ENCODE results near the gene LUC7L2.
"Not testable (repeated sequence)": the region's sequence is repeated elsewhere in the genome, so short reads cannot be mapped to it uniquely, and the experiment has no call there.

LUC7L2 gene, protein sequence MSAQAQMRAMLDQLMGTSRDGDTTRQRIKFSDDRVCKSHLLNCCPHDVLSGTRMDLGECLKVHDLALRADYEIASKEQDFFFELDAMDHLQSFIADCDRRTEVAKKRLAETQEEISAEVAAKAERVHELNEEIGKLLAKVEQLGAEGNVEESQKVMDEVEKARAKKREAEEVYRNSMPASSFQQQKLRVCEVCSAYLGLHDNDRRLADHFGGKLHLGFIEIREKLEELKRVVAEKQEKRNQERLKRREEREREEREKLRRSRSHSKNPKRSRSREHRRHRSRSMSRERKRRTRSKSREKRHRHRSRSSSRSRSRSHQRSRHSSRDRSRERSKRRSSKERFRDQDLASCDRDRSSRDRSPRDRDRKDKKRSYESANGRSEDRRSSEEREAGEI

DNA sequence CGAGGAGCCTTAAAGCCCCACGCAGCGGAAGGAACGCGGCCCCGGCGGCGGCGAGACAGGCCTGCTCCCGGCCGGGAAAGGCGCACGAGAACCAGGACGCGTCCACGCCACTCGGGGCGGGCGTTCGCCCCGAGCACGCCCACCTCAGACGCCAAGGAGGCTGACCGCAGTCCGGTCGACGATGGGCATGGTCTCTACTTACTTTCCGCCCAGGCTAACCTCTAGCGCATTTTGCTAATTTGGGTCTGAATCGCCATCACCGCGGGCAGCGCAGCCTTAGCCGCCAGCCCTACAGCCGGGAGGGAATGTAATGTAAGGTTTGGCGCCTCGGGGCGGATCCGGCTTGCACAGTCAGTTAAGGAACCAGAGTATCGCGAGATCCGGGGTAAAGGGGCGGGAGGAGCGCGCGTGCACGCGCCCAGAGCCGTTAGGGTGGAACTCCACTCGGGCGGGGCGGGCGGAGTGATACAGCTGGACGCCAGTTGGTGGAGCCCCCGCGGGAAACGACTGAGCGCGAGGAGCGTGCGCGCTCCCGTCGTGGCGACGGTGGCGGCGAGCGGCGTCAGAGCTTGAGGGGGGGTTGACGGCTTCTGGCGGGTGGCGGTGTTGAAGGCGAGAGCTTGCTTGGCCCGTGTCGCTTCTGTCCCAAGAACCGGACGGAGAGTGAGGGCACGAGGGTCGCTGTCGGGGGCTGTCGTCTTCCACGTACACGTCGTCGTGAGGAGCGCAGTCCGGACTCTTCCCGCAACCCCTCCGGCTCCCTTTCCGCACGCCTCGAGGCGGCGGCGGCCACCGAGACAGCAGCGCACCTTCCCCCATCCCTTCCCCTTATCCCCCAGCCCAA lies at the start of gene LUC7L2:
Gene LUC7L2, plus strand, starts transcription at position 529 of the 844 bp plus-strand sequence. CDS start 368 bp downstream, outside the sequence.
- peak; percentile 96 to 98 for DNase-seq

DNA sequence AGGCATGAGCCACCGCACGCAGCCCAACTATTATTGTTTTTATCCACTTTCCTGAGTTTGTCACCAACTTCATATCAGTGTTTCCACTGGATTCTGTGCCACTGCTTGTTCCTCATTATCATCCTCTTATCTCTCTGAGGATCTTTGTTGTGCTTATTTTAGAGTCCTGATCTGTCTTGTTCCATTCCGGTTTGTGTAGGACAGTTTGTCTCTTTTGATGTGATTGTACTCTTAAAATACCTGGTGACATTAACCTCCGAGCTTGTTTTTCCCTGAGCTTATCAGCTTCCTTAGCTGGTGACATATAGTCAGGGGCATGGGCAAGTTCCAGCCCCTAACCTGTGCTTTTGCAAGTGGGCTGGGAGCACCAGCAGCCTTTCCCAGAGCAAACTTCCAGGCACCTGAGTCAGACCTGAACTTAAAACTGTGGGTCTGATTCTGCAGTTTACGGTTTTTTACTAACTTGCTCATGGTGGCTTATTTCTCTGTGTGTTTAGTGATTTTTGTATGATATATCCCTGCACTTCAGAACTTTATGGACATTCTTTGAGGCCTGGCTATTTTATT lies 41.7 kb upstream of the LUC7L2 start:
- peak in 1 of 2 experiments; percentile 3 for DNase-seq

DNA sequence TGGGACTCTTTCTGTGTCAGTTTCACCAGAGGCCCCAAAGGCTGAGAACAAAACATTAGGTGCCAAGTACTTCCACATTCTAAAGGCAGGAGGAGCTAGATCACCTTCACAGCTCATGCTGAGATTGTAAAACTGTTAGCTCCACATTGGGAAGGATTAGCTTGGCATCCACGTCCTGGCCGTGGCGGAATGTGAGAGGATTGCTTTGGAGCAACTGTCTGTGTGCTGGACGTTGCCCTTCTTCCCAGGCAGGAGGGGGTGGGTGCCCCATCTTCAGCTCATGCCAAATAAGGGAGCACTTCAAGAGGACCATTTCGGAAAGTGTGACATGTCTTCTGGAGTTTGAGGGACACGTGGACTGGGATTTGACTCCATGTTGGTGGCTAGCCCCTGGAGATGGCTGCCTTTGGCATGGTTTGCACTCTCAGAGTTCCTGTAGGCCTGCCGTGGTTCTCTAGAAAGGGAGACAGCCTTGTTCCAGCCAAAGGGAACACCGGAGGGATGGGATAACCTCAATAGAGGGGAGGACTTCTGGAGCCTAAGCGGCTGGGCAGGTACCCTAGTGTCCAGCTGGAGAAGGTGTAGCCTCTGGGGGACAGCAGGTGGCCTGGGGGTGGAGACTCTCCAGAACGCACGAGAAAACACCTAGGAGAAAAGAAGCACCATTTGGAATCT lies 38.5 kb upstream of the LUC7L2 start:
- DNase-seq: peak; percentile 21 to 49

DNA sequence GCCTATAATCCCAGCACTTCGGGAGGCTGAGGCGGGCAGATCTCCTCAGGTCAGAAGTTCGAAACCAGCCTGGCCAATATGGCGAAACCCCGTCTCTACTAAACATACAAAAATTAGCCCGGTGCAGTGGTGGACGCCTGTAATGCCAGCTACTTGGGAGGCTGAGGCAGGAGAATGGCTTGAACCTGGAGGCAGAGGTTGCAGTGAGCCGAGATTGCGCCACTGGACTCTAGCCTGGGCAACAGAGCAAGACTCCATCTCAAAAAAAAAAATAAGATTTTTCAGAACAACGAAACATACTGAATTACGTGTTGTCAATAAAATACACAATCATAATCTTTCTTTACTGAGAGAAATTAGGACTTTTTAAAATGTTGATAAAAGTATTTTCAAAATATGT lies 35.0 kb upstream of the LUC7L2 start:
- DNase-seq: not testable (repeated sequence)

DNA sequence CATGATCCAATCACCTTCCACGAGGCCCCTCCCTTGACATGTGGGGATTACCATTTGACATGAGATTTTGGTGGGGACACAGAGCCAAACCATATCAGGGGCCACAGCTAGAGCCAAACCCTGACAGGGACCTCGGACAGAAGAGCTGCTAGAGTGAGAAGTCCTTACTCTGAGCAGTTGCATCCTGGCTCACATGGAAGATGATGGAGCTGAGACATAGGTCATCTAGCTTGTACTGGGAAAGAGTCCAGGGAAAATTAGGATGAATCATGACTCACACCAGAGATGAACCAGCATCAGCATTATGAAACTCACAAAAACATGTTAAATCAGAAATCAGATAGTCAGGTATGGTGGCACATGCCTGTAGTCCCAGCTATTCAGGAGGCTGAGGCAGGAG lies 31.3 kb upstream of the LUC7L2 start:
- DNase-seq: no peak

DNA sequence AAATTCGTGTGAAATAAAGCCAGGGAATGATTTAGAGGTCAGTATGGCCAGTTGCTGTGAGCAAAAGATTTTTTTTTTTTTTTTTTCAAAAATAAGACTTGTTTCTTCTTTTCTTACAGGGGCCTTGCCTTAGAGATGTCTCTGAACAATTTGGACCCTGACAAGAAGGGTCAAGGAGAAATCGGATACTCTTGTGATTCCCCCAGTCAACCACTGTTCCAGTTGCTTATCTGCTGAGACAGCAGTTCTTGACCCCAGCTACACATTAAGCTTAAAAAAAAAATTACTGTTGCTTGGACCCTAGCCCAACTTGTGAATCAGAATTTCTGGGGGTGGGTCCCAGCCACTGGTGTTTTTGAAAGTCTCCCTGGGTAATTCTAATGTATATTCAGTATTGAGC lies 30.6 kb upstream of the LUC7L2 start:
- DNase-seq: no peak

DNA sequence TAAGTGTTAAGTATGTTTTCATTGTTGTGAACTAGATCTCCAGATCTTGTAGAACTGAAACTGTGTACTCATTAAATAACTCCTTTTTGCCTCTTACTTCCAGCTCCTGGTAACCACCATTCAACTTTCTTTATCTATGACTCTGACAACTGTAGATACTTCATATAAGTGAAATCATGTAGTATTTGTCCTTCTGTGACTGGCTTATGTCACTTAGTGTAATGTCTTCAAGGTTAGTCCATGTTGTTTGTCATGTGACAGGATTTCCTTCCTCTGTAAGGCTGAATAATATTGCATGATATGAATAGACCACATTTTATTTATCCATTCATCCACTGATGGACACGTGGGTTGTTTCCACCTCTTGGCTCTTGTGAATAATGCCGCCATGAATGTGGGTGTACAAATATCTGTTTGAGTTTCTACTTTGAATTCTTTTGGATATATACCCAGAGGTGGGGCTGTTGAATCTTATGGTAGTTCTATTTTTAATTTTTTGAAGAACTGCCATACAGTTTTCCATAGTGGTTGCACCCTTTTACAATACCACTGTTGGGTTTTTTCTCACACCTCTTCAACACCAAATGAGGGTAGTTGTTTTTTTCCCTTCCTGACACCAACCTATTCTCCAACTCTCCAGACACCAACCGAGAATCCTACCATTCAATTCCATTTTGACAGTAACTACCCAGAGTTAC lies 29.2 kb upstream of the LUC7L2 start:
- DNase-seq: no peak

DNA sequence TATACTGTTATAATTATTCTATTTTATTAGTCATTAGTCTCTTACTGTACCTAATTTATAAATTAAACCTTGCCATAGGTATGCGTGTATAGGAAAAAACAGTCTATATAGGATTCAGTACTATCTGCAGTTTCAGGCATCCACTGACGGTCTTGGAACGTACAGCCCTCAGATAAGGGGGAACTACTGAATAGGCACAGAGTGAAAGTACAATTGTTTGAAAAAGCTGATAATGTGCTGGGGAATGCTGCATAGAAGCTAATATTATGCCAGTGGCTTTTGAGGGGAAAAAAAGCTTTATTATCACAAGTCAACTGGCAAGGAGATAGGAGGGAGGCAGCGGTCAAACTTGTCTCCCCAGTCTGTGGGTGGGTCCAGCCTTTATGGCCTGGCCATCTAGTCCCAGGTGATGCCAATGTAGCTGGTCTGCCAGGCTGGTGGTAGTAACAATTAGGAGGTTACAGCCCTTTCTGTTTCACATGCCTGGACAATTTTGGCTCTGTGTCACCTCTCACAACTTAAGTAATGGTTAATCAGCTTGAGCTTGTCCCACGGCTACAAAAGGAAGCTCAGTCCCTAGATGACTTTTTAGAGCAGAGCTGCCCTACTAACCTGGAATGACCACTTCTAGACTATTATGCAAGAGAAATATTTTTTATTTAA lies 26.9 kb upstream of the LUC7L2 start:
- DNase-seq: no peak

DNA sequence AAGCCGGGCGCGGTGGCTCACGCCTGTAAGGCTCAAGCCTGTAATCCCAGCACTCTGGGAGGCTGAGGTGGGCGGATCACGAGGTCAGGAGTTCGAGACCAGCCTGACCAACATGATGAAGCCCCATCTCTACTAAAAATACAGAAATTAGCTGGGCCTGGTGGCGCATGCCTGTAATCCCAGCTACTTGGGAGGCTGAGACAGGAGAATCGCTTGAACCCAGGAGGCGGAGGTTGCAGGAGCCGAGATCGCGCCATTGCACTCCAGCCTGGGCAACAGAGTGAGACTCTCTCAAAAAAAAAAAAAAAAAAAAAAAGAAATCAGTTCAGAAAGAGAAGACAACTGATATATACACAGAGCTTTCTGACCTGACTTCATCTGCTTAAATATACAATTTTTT lies 26.3 kb upstream of the LUC7L2 start:
- not testable (repeated sequence) for DNase-seq

DNA sequence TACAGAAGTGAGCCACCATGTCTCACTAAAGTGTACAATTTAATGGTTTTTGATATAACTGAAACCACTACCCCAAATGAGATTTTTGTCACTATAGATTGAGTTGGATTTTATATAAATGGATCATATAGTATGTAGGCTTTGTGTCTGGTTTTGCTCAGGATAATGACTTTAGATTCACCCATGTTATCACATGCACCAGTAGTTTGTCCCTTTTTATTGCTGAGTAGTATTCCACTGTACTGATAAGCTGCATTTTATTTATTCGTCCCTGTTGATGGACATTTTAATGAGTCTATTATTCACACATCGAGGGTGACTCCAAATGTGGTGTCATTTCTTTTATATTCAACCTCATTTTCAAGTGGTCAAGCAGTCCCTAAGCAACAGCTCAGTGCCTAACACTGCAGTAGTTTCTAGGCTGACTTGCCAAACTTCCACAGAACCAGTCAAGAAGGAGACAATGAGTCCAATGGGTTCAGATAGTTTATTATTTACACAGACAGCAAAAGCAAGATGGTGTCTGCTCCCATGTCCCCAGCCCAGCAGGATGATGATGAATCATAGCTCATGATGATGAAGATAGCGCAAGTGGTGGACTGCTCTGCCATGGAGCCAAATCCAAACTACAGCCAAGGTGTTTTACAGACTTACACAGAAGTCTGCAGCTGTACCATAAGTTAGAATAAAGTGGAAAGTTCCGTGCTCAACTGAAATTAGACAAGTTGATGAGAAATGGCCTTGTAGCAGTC lies 25.1 kb upstream of the LUC7L2 start:
- no peak for DNase-seq

DNA sequence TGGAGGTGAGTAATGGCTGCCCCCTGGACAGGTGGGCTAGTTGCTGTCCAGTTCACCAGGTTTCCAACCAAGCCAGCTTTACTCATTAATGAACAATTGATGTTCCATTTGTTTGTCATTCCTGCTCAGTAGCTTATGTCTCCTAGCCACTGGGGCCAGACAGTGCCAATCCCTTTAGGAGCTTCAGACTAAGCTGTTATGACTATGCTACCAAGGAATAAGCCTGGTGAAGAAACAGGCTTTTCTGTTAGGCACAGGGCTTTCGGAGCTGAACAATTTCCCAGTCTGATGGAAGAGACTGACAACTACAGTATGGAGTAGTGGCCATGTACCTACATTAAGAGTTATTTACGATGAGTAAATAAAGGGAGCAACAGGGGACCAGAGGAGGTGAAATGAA lies 20.7 kb upstream of the LUC7L2 start:
- no peak for DNase-seq

DNA sequence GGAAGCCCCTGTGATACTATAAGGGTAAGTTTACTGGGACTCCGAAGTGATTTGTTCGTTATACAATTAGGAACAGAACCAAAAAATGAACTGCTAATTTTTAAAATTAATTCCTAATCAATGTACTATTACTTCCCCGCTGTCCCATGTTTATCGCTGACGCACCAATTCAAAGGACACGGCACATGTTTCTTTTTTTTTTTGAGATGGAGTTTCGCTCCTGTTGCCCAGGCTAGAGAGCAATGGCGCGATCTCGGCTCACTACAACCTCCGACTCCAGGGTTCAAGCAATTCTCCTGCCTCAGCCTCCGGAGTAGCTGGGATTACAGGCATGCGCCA lies 20.0 kb upstream of the LUC7L2 start:
- DNase-seq: no peak

DNA sequence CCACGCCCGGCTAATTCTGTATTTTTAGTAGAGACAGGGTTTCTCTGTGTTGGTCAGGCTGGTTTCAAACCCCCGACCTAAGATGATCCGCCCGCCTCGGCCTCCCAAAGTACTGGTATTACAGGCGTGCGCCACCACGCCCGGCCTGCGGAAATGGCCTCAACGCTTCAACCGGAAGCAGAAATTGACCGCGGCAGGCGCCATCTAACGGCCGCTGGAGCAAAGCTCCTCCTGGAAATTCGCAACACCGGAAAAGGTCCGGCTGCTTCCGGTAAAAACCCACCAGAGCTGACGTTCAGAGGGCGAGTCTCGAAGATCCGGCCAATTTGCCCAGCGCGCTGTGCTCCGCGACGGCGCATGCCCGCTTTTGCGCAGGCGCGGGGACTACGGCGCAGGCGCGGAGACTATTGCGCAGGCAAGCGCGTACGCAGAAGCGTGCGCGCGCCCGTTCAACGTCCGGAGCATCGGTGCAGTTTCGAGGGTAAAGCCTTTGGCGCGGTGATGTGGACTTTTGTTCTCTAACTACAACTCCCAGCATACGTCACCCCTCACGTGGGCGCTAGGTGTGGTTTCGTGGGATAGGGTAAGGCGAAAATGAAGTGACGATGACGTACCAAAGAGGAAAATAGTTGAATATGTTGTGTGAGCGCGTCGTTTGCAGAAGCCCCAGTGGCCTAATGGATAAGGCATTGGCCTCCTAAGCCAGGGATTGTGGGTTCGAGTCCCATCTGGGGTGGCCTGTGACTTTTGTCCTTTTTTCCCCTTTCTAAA lies 19.5 kb upstream of the LUC7L2 start:
- DNase-seq: peak; percentile 98 to 100

DNA sequence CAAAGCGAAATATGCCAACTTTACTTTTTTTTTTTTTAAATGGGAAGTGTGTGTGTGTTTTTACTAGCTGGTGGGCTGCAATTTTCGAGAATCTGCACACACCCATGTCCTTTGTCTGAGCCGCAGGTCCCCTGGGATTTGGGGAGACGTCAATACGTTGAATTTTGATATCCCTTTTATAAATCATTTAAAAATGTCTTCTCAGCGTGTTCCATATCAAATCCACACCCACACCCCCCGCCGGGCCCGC lies 19.0 kb upstream of the LUC7L2 start:
- no peak for DNase-seq

DNA sequence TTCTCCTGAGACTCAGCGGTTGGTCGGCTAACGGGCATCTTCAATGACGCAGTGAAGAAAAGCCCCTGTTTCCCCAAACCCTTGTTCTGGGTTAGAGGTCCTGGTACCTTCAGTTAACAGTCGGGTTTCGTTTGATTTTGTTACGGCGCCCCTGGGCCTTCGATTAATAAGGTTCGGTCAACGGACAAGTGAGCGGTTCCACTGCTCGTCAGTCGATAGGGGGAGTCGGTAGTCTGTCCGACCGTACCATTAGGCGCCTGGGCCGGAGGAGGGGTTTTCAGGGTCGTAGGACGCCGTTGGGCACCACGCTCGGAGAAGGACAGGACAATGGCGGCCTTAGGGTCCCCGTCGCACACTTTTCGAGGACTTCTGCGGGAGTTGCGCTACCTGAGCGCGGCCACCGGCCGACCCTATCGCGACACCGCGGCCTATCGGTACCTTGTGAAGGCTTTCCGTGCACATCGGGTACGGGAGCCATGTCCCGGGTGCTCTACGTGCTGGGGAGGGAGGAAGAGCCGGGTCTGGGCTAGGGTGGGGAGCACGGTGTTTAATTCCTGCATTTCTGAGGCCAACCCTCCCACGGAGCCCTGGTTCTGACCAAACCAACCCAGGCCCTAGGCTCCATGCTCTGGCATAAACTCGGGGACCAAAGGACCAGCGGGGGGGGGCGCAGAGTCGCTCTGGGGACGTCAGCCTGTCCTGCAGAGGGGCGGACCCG lies 18.5 kb upstream of the LUC7L2 start, which contains the start of gene FMC1:
Gene FMC1, plus strand, starts transcription at position 280 of the 718 bp plus-strand sequence. Its CDS starts 48 bp downstream, at position 328.
- DNase-seq: peak; percentile 89 to 92

DNA sequence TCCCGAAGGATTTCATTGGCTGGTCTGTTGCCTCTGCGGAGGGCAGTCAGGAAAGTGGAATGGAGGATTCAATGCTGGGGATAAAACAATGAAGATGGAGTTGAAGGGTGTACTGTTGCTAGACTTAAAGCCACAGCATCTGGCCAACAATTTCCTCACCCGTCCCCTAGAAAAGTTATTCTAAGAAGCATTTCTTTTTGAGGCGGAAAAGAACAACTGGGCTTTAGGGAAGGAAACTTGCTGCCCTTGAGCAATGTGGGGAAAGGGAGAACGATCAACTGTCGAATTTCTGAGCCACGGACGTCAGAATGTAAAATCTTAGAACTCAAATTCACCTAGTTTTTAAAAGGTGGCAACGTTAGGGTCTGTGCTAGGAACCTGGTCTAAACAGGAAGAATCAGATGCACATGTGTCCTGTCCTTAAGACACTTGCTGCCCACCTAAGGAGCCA lies 17.9 kb upstream of the LUC7L2 start:
- peak in 1 of 2 experiments; percentile 94 for DNase-seq

DNA sequence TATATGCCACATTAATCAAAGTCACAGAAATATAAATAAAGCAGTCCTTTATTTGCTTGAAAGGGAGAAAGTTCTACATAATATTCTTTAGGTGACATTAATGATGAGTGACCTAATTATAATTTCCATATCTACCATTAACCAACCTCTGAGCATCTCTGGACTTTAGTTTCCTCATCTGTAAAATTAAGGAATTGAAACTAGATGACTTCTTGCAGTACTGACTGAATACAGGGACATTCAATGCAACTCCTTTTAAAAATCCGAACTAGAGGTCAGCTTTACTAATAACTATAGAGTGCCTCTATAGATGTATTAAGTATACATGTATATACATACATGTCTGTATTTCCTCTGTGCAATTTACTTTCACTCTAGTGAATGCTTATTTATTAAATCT lies 14.7 kb upstream of the LUC7L2 start:
- DNase-seq: no peak

DNA sequence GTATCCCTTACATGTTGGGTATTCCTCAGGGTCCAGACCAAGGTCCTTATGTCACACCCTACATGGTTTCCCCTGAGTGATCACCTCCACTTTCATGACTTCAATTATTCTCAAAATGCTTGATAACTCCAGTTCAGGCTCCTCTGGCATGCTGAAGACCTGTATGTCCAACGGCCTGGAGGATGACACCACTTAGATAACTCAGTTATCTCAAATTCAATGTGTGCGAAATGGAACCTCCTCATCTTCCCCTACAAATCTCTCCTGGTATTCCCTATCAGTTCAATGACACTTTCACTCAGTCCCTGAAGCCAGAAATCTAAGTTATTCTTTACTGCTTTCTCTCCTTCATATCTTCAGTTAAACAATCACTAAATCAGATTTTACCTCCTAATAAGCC lies 8.7 kb upstream of the LUC7L2 start:
- no peak for DNase-seq

DNA sequence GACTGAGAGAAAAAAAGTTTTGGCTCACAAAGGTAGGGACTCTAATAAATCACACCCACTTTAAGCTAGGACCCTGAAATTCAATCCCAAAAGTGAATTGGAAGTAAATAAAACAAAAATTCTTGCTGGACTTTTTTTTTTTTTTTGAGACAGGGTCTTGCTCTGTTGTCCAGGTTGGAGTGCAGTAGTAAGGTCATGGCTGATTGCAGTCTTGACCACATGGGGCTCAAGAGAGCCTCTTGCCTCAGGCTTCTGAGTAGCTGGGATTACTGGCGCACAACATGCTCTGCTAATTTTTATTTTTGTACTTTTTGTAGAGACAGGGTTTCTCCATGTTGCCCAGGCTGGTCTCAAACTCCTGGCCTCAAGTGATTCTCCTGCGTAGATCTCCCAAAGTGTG lies 5.0 kb upstream of the LUC7L2 start:
- DNase-seq: no peak

DNA sequence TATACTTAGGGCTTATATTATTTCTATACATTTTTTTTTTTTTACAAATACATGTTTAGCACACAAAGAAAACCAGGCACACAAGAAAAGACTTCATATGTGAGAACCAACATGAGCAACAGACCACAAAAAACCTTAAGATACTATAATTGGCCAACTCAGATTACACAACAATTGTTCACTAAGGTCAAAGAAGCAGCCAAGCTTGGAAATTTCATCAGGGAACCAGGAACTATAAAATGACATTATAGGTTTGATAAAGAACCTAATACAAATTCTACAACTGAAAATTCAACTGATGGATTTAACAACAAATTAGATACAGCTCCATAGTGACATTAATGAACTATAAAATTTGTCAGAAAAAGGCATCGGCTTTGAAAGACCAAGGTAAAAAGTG lies 4.4 kb upstream of the LUC7L2 start:
- peak; percentile 12 to 24 for DNase-seq
